ENCODE data around the gene MTHFSD. TPM values are rescaled to one million over a fixed set of nuclear protein-coding genes. Genes with fewer than 3 reads are reported as not detected.

Gene MTHFSD
- total RNA-seq, 1 experiment from 2014 or later = 11.9 TPM

DNA sequence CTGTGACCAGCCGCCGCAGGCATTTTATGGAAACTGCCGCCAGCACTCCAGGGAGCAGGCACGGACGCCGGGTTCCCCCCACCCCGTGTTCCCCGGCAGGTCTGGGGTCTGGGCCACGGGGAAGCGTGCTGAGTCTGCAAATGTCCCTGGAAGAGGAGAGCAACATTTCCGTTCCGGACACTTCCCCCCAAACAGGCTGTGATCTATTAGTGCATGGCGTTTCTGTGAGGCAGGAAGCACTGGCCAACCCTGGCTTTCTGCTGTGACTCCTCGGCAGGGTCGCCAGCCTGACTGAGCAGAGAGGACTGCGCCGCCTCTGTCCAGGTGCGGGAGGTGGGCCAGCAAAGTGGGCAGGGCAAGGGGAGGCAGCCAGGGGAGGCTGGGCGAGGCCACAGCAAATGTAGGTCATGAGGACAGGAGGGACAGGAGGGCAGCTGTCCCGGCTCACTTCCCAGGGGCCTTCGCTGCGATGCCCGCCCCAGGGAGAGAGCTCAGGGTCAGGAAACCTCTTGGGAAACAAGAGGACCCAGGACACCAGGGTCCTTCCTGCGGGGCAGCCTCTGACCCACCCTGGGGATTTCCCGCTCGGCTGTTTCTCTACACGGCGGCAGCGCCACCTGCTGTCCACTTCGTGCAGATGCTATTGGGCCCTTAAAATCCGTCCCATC is 35.3 kb downstream of the MTHFSD start:
- Histone ChIP-seq H3K27ac (ENCODE audit: low read length) (no peak overlapping the region), H3K9me2 (replicated peaks; ENCODE audit: low read length) (no peaks in the 10 kb centered on the region), H3K9me3 (ENCODE audit: low read length) (no peaks in the 10 kb centered on the region), H3K9ac (ENCODE audit: low read length) (no peak overlapping the region), H4K20me1 (ENCODE audit: low read length) (no peaks in the 10 kb centered on the region), H3K4me1 (ENCODE audit: insufficient read depth, low read length) (0 out of 2 replicates have a peak, but pooled peaks cover 6% of the 10 kb centered on the region), H3F3A (ENCODE audit: low read length, unreplicated experiment) (no peaks in the 10 kb centered on the region), H3K4me2 (ENCODE audit: low read length) (peak overlapping the region; percentile 59), H2AFZ (ENCODE audit: low read length) (peak overlapping the region; percentile 45; the same call in 1 of the 2 replicates), H3K27me3 (ENCODE audit: low read length) (peaks cover 40% of the 10 kb centered on the region), H3K4me3 (ENCODE audit: low read length) (peak overlapping the region; percentile 44; the same call in 1 of the 2 replicates), H3K36me3 (ENCODE audit: low read depth, low read length) (no peaks in the 10 kb centered on the region), H3K79me2 (ENCODE audit: low read length) (no peaks in the 10 kb centered on the region)
- ChIA-PET CTCF (interaction anchor here (0.6 kb wide), 1 partner anchor 10 kb away, joined by 3 read pairs; no protein-coding TSS in a partner anchor), POLR2A (ENCODE audit: unreplicated experiment) (no interaction called here)
- ATAC-seq = peak; percentile 56
- intact Hi-C loops (cut with micrococcal nuclease) = loop anchor here (1.0 to 2.0 kb wide), 2 partner anchors 447 to 699 kb away; no protein-coding TSS in a partner anchor
- TF ChIP-seq, protein P1, sequence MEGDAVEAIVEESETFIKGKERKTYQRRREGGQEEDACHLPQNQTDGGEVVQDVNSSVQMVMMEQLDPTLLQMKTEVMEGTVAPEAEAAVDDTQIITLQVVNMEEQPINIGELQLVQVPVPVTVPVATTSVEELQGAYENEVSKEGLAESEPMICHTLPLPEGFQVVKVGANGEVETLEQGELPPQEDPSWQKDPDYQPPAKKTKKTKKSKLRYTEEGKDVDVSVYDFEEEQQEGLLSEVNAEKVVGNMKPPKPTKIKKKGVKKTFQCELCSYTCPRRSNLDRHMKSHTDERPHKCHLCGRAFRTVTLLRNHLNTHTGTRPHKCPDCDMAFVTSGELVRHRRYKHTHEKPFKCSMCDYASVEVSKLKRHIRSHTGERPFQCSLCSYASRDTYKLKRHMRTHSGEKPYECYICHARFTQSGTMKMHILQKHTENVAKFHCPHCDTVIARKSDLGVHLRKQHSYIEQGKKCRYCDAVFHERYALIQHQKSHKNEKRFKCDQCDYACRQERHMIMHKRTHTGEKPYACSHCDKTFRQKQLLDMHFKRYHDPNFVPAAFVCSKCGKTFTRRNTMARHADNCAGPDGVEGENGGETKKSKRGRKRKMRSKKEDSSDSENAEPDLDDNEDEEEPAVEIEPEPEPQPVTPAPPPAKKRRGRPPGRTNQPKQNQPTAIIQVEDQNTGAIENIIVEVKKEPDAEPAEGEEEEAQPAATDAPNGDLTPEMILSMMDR (conservative IDR thresholded peaks at IDR 0.05; ENCODE audit: low read depth, low read length) = peak; percentile 80
- TF ChIP-seq EZH2phosphoT487 (IDR thresholded peaks at IDR 0.05; ENCODE audit: borderline replicate concordance, low read length) (no peak), EZH2 (IDR thresholded peaks at IDR 0.05; ENCODE audit: low read length, unreplicated experiment) (no peak)
- no TSS peak for BruUV-seq (replicated peaks)
- DNase-seq = peak; percentile 65

DNA sequence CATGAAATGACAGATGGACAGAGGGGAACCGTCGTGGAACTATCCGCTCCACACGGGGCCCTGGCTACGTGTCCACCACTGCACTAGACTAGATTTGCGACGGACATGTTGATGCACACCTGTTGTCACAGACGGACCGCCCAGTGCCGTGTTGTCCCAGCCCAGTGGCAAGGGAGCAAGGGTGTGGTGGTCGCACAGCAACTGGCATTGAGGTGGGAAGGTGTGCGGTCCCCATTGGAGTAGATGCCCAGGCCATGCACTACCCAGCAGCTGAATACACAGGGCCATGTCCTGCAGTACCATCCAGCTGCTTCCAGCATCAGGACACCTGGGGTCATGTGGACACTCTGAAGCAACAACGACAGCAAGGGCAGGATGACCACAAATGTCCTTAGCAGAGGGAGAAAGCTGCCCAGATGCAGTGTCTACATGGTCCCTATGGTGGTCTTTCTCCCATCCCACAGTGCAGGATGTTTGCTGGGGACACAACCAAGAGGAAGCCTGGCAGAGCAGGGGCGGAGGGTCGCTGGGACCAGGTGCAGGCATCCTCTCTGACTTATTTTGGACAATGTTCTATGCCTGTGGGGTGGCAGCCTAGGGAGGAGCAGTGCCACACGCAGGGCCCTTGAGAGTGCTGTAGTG is 35.9 kb downstream of the MTHFSD start:
- Histone ChIP-seq H3K4me3 (ENCODE audit: low read length) (no peak overlapping the region), H3K27me3 (ENCODE audit: low read length) (peaks cover 46% of the 10 kb centered on the region), H3K36me3 (ENCODE audit: low read depth, low read length) (no peaks in the 10 kb centered on the region), H4K20me1 (ENCODE audit: low read length) (no peaks in the 10 kb centered on the region), H3F3A (ENCODE audit: low read length, unreplicated experiment) (no peaks in the 10 kb centered on the region), H3K4me1 (ENCODE audit: insufficient read depth, low read length) (0 out of 2 replicates have a peak, but pooled peaks cover 6% of the 10 kb centered on the region), H2AFZ (ENCODE audit: low read length) (no peak overlapping the region), H3K9ac (ENCODE audit: low read length) (no peak overlapping the region), H3K9me3 (ENCODE audit: low read length) (no peaks in the 10 kb centered on the region), H3K79me2 (ENCODE audit: low read length) (no peaks in the 10 kb centered on the region), H3K27ac (ENCODE audit: low read length) (no peak overlapping the region), H3K4me2 (ENCODE audit: low read length) (no peak overlapping the region), H3K9me2 (replicated peaks; ENCODE audit: low read length) (no peaks in the 10 kb centered on the region)
- ChIA-PET POLR2A (ENCODE audit: unreplicated experiment) (no interaction called here), CTCF (interaction anchor here (0.6 kb wide), 1 partner anchor 9 kb away, joined by 3 read pairs; no protein-coding TSS in a partner anchor)
- no peak for TF ChIP-seq EZH2 (IDR thresholded peaks at IDR 0.05; ENCODE audit: low read length, unreplicated experiment)
- DNase-seq = no peak
- intact Hi-C loops (cut with micrococcal nuclease) = no loop called here
- BruUV-seq (replicated peaks) = no TSS peak
- ATAC-seq = no peak

DNA sequence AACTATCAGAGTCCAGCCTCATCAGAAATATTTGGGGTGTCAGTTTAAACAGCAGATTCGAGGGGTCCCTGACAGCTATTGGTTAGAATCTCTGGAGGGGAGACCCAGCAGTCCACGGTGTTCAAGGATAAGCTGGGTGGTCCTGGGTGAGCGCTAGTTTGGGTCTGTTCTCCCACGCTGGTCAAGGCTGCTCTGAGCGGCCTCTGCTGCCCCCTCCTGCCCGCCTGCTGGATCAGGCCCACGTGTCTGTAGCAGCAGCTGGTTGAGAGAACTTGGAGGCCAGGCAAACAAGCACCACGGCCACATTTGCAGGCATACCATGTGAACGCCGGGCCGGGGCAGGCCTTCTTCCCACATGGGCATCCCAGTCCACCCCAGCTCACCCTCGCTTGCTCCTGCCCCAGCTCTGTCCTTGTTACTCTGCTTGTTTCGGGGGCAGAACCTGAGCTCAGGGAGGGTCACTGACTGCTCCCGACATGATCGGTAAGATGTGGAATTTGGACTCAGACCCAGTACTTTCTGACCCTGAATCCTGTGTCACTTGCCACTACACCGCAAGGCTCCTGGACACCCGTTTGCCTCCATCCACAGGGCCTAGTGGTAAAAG is 37.3 kb downstream of the MTHFSD start:
- Histone ChIP-seq H3K9me3 (ENCODE audit: low read length) (no peaks in the 10 kb centered on the region), H3K4me2 (ENCODE audit: low read length) (no peak overlapping the region), H3K9me2 (replicated peaks; ENCODE audit: low read length) (no peaks in the 10 kb centered on the region), H3K4me3 (ENCODE audit: low read length) (no peak overlapping the region), H3K36me3 (ENCODE audit: low read depth, low read length) (no peaks in the 10 kb centered on the region), H3K27ac (ENCODE audit: low read length) (no peak overlapping the region), H2AFZ (ENCODE audit: low read length) (no peak overlapping the region), H3F3A (ENCODE audit: low read length, unreplicated experiment) (no peaks in the 10 kb centered on the region), H3K27me3 (ENCODE audit: low read length) (peaks cover 53% of the 10 kb centered on the region), H3K9ac (ENCODE audit: low read length) (no peak overlapping the region), H3K4me1 (ENCODE audit: insufficient read depth, low read length) (0 out of 2 replicates have a peak, but pooled peaks cover 6% of the 10 kb centered on the region), H3K79me2 (ENCODE audit: low read length) (no peaks in the 10 kb centered on the region), H4K20me1 (ENCODE audit: low read length) (no peaks in the 10 kb centered on the region)
- ATAC-seq (peak; percentile 77), DNase-seq (peak; percentile 44)
- intact Hi-C loops (cut with micrococcal nuclease) = no loop called here
- TF ChIP-seq, protein P1 (conservative IDR thresholded peaks at IDR 0.05; ENCODE audit: low read depth, low read length) = peak; percentile 76
- TF ChIP-seq EZH2phosphoT487 (IDR thresholded peaks at IDR 0.05; ENCODE audit: borderline replicate concordance, low read length) = no peak
- CTCF ChIA-PET = interaction anchor here (0.6 kb wide), 2 partner anchors 18 to 445 kb away, joined by 3 to 11 read pairs; no protein-coding TSS in a partner anchor
- no TSS peak for BruUV-seq (replicated peaks)
- POLR2A ChIA-PET (ENCODE audit: unreplicated experiment) = no interaction called here
